H9 (cell line): ENCODE data around the gene DSC1. TPM values are rescaled to one million over a fixed set of nuclear protein-coding genes. Genes with fewer than 3 reads are reported as not detected.

ENCODE experiments used
- DNase-seq: peaks from one replicate; pipeline ENCODE4 v3.0.0-alpha.2; 2017
- H2AFZ ChIP-seq: one replicate; pipeline ENCODE4 v1.6.1; 2013; ENCODE audit warnings: mild to moderate bottlenecking, low read length, control low read depth, moderate library complexity
- H2AK5ac ChIP-seq: 2 replicates; pipeline ENCODE4 v1.6.1; 2013; ENCODE audit warnings: low read length, control low read depth, mixed read lengths; ENCODE audit not compliant: insufficient read length
- H2BK120ac ChIP-seq: one replicate; pipeline ENCODE4 v1.6.1; 2013; ENCODE audit warnings: low read depth, mild to moderate bottlenecking, low read length, control low read depth, inconsistent platforms; ENCODE audit not compliant: poor library complexity, severe bottlenecking
- H2BK12ac ChIP-seq: 2 replicates; pipeline ENCODE4 v1.6.1; 2013; ENCODE audit warnings: low read length, control low read depth, mixed read lengths, low read depth; ENCODE audit not compliant: insufficient read length
- H2BK15ac ChIP-seq: 2 replicates; pipeline ENCODE4 v1.6.1; 2013; ENCODE audit warnings: low read depth, low read length, control low read depth
- H2BK20ac ChIP-seq: one replicate; pipeline ENCODE4 v1.6.1; 2013; ENCODE audit warnings: low read depth, mild to moderate bottlenecking, low read length, control low read depth, inconsistent platforms; ENCODE audit not compliant: poor library complexity, severe bottlenecking
- H2BK5ac ChIP-seq: 2 replicates; pipeline ENCODE4 v1.6.1; 2013; ENCODE audit warnings: low read length, control low read depth, mixed read lengths; ENCODE audit not compliant: insufficient read length
- H3K14ac ChIP-seq: 2 replicates; pipeline ENCODE4 v1.6.1; 2013; ENCODE audit warnings: low read length, control low read depth; ENCODE audit not compliant: insufficient read depth
- H3K18ac ChIP-seq: 2 replicates; pipeline ENCODE4 v1.6.1; 2013; ENCODE audit warnings: low read depth, mild to moderate bottlenecking, mixed read lengths, low read length, control low read depth; ENCODE audit not compliant: insufficient read length
- H3K23ac ChIP-seq: 2 replicates; pipeline ENCODE4 v1.6.1; 2013; ENCODE audit warnings: low read length, control low read depth, mixed read lengths, low read depth; ENCODE audit not compliant: insufficient read length
- H3K23me2 ChIP-seq: 2 replicates; pipeline ENCODE4 v1.6.1; 2013; ENCODE audit warnings: low read depth, mild to moderate bottlenecking, mixed read lengths, low read length, control low read depth; ENCODE audit not compliant: insufficient read length, poor library complexity, severe bottlenecking
- H3K27ac ChIP-seq: 2 replicates; pipeline ENCODE4 v1.5.1; 2013; ENCODE audit warnings: low read length, control low read depth, mixed read lengths, low read depth; ENCODE audit not compliant: insufficient read length
- H3K27me3 ChIP-seq: 2 replicates; pipeline ENCODE4 v1.6.1; 2013; ENCODE audit warnings: low read length, control low read depth, inconsistent platforms; ENCODE audit not compliant: insufficient read depth
- H3K4ac ChIP-seq: 2 replicates; pipeline ENCODE4 v1.6.1; 2013; ENCODE audit warnings: low read depth, mild to moderate bottlenecking, control low read depth, inconsistent platforms, low read length, moderate library complexity
- H3K4me1 ChIP-seq: 2 replicates; pipeline ENCODE4 v1.6.1; 2013; ENCODE audit warnings: low read length, control low read depth, inconsistent platforms; ENCODE audit not compliant: insufficient read depth
- H3K4me2 ChIP-seq: 2 replicates; pipeline ENCODE4 v1.6.1; 2013; ENCODE audit warnings: low read length, control low read depth, mixed read lengths; ENCODE audit not compliant: insufficient read length, insufficient read depth
- H3K56ac ChIP-seq: 2 replicates; pipeline ENCODE4 v1.6.1; 2013; ENCODE audit warnings: low read depth, mild to moderate bottlenecking, mixed read lengths, low read length, control low read depth; ENCODE audit not compliant: insufficient read length
- H3K79me1 ChIP-seq: 2 replicates; pipeline ENCODE4 v1.6.1; 2013; ENCODE audit warnings: low read depth, mild to moderate bottlenecking, moderate library complexity, low read length, control low read depth, inconsistent platforms; ENCODE audit not compliant: insufficient read depth, poor library complexity, severe bottlenecking
- H3K79me2 ChIP-seq: 2 replicates; pipeline ENCODE4 v1.6.1; 2013; ENCODE audit warnings: low read length, control low read depth, inconsistent platforms; ENCODE audit not compliant: insufficient read depth
- H3K9ac ChIP-seq: 2 replicates; pipeline ENCODE4 v1.6.1; 2013; ENCODE audit warnings: low read length, control low read depth, mixed read lengths; ENCODE audit not compliant: insufficient read length; ENCODE audit errors: extremely low read depth
- H3K9me3 ChIP-seq: one replicate; pipeline ENCODE4 v1.6.1; 2013; ENCODE audit warnings: low read depth, low read length, inconsistent platforms; ENCODE audit not compliant: control insufficient read depth
- H3T11ph ChIP-seq: one replicate; pipeline ENCODE4 v1.6.1; 2013; ENCODE audit warnings: mild to moderate bottlenecking, low read length, control low read depth, inconsistent platforms
- H4K20me1 ChIP-seq: one replicate; pipeline ENCODE4 v1.6.1; 2013; ENCODE audit not compliant: control insufficient read depth, insufficient read length, insufficient read depth
- H4K5ac ChIP-seq: 2 replicates; pipeline ENCODE4 v1.6.1; 2013; ENCODE audit warnings: low read depth, mild to moderate bottlenecking, mixed read lengths, low read length, control low read depth; ENCODE audit not compliant: insufficient read length
- H4K8ac ChIP-seq: replicated peaks from 2 replicates; pipeline ENCODE4 v1.6.1; 2013; ENCODE audit warnings: low read length, control low read depth, mixed read lengths, low read depth; ENCODE audit not compliant: insufficient read length
- H4K91ac ChIP-seq: 2 replicates; pipeline ENCODE4 v1.6.1; 2013; ENCODE audit warnings: low read depth, mild to moderate bottlenecking, moderate library complexity, mixed read lengths, low read length, control low read depth; ENCODE audit not compliant: insufficient read length
- H3K27ac Mint-ChIP-seq, 3 experiments: 2 replicates in 2 of 3; 3 replicates in 1 of 3; pipeline ENCODE4 v1.8.0; 2020 to 2021; ENCODE audit warnings: mixed read lengths in 3 of 3, mild to moderate bottlenecking in 1 of 3, moderate library complexity in 1 of 3
- H3K27me3 Mint-ChIP-seq: 2 replicates; pipeline ENCODE4 v1.8.0; 2021; ENCODE audit warnings: low read depth, mild to moderate bottlenecking, moderate library complexity, mixed read lengths
- H3K36me3 Mint-ChIP-seq, 3 experiments: 2 replicates in 2 of 3; 3 replicates in 1 of 3; pipeline ENCODE4 v1.8.0; 2020 to 2021; ENCODE audit warnings: low read depth in 3 of 3, mixed read lengths in 3 of 3; ENCODE audit not compliant: insufficient read depth in 1 of 3
- H3K4me1 Mint-ChIP-seq, 2 experiments: 2 replicates each; pipeline ENCODE4 v1.8.0; 2020; ENCODE audit warnings: mixed read lengths in 2 of 2
- H3K4me3 Mint-ChIP-seq, 2 experiments: 2 replicates in 1 of 2; 3 replicates in 1 of 2; pipeline ENCODE4 v1.8.0; 2020 to 2021; ENCODE audit warnings: mild to moderate bottlenecking in 2 of 2, mixed read lengths in 2 of 2, moderate library complexity in 1 of 2
- H3K9me3 Mint-ChIP-seq, 2 experiments: 2 replicates in 1 of 2; 3 replicates in 1 of 2; pipeline ENCODE4 v1.8.0; 2020; ENCODE audit warnings: mild to moderate bottlenecking in 2 of 2, mixed read lengths in 2 of 2, moderate library complexity in 1 of 2
- CTCF ChIP-seq: fragments of 200-600 bp; sonication (generic); conservative IDR thresholded peaks from 3 replicates; pipeline ENCODE4 v1.8.0; 2021; ENCODE audit warnings: antibody characterized with exemption, mild to moderate bottlenecking
- WGBS: extraction: QIAGEN DNeasy Blood & Tissue Kit; methylation state at CpG from one replicate; pipeline ENCODE4 v1.1.7; 2013; ENCODE audit warnings: missing lambda C conversion rate, low lambda C conversion rate, mixed read lengths; ENCODE audit not compliant: insufficient read length; ENCODE audit errors: extremely low coverage; 5-methylcytosine and 5-hydroxymethylcytosine counted together
- total RNA-seq: library from RNA; stranded (reverse); gene quantifications from 2 replicates; pipeline ENCODE4 v1.2.1, GENCODE V29; 2021

DSC1 gene
- total RNA-seq, 1 experiment from 2014 or later: not detected

GRCh38 chr18:31170335-31170734 is 7.7 kb upstream of the DSC1 start:
- no peak overlapping the region for H2BK20ac ChIP-seq
- no peak overlapping the region for H2AK5ac ChIP-seq
- no peaks in the 10 kb centered on the region for H3K4me1 ChIP-seq
- TF ChIP-seq CTCF: peak; percentile 39; the same call in 2 of the 3 replicates
- Mint-ChIP-seq H3K27me3 (no peaks in the 10 kb centered on the region), H3K4me3 (no peak overlapping the region), H3K27ac (no peak overlapping the region), H3K9me3 (no peaks in the 10 kb centered on the region), H3K36me3 (no peaks in the 10 kb centered on the region), H3K4me1 (peaks cover 4 to 10% of the 10 kb centered on the region in 2 experiments)
- H2BK15ac ChIP-seq: no peak overlapping the region
- no peaks in the 10 kb centered on the region for H3K79me1 ChIP-seq
- no peaks in the 10 kb centered on the region for H3K23me2 ChIP-seq
- no peaks in the 10 kb centered on the region for H4K20me1 ChIP-seq
- H3K79me2 ChIP-seq: no peaks in the 10 kb centered on the region
- H3K27me3 ChIP-seq: no peaks in the 10 kb centered on the region
- no peak overlapping the region for H4K91ac ChIP-seq
- H3K9me3 ChIP-seq: no peaks in the 10 kb centered on the region
- H4K5ac ChIP-seq: no peak overlapping the region
- no peak overlapping the region for H2BK120ac ChIP-seq
- H3K4ac ChIP-seq: no peak overlapping the region
- no peak for DNase-seq
- no peak overlapping the region for H2BK5ac ChIP-seq
- H3K4me2 ChIP-seq: no peak overlapping the region
- H3K56ac ChIP-seq: no peak overlapping the region
- no peak overlapping the region for H2BK12ac ChIP-seq
- no peak overlapping the region for H3T11ph ChIP-seq
- no peak overlapping the region for H3K14ac ChIP-seq
- no peak overlapping the region for H3K27ac ChIP-seq
- no peak overlapping the region for H3K9ac ChIP-seq
- H4K8ac ChIP-seq: no peak overlapping the region
- H3K23ac ChIP-seq: no peak overlapping the region
- WGBS: no CpG with 5 or more reads among the region's 4 CpGs
- H2AFZ ChIP-seq: no peak overlapping the region
- no peak overlapping the region for H3K18ac ChIP-seq
